ENCODE measurements around the gene HEG1.

Gene HEG1

DNA sequence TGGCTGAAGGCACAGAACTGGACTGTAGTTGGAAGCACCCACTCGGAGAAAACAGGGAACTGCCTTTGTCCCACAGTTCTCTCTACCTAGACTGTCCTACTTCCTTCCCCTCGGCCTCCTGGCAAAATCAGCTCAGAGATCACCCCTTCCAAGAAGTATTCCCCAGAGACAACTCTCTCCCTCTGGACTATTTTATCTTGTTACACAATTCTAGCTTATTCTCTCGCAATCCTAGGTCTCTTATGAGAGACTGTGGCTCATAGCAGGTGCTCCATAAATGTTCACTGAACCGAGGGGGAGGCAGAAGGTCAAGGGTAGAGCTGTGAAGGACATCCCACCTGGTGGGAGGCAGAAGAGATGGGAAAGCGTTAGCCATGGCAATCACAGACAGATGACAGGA, 10.6 kb downstream of the HEG1 start:
- DNase-seq, result no peak

DNA sequence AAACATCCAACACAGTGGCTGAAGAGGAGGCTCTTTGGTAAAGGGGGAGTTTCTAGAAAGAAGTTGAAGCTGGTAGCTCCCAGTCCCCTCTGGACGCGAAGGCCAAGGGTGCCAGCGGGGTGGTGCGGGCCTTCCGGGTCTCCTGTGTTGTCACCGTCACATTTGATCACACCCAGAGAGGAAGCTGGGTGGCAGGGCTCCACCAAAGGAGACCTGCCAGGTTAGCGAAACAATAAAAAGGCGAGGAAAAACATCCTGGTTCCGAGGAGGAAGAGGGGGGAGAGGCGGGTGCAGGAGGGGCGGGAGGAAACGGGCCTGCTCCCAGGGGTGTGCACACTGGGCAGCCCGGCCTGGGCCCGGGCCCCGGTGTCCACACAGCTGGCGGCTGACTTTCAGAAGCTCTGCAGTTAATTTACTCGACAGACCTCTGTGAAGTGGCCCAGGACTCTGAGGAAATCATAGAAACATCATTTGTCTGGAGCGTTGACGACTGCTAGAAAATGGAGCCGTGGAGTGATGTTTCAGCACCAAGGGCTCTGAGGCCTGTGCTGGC, 12.1 kb downstream of the HEG1 start:
- DNase-seq, result no peak

DNA sequence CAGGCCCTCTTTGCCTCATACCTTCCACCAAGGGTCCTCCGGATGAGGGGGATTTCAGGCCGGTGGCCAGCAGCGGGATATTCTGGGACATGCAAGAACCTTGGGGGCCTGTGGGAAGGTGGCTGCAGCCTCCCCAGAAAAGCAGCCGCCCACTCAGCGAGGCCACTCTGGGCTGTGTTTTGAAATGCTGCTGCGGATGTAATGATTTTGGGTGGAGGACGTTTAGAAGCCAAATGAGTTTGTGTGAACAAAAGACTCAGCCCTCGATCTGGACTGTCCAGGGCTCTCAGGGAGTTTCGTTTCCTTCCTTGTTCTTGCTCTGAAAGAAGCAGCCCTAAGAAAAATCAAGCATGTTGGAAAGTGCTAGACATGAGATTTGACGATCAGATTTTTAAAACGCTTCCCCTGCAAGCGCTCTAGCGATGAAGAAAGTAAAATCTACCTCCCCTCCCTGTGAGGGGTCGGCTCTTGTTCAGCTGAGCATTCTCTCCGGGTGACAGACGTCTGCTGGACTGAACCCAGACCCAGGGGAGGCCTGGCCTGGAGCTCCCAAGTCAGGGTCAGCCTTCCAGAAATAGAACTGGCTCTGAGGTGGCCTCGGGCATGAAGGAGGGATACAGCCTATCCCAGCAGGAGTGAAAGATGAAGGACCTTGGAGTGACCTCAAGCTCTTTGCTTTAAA, 12.9 kb downstream of the HEG1 start:
- DNase-seq, result no peak

- peak; percentile 34 for DNase-seq
Measured at GRCh38 chr3:125039131-125040100, 16.4 kb downstream of the HEG1 start.

DNA sequence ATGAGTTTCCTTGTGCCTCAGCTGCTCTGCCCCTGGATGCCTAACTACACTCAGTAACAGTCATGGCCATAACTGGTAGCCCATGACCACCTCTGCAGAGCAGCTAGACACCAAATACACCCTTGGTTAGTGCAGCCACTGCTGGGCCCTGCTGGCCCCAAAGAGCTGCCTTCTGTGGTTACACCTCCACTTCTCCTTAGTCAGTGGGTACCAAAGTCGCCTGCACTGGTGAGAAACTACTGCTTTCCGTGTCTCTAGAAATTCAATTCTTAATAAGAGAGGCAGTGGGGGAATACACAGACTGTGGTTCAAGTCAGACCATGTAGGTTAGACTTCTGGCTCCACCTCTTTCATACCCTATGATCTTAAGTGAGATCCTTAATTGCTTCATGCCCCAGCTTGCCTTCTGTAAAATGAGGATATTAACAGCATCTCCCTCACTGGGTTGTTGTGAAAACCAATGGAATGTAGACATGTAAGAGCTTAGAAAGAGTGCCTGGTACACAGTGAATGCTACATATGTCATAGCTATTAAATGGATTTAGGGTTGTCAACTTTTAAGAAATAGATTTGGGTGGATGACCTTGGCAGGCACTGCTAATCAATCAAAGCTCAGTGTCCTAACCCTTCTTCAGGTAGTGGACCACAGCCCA, 18.2 kb downstream of the HEG1 start:
- DNase-seq, result no peak

GRCh38 chr3:125035217-125035616, 20.6 kb downstream of the HEG1 start:
- no peak for DNase-seq

- no peak for DNase-seq
Measured at GRCh38 chr3:125033616-125034015, 22.2 kb downstream of the HEG1 start.

DNA sequence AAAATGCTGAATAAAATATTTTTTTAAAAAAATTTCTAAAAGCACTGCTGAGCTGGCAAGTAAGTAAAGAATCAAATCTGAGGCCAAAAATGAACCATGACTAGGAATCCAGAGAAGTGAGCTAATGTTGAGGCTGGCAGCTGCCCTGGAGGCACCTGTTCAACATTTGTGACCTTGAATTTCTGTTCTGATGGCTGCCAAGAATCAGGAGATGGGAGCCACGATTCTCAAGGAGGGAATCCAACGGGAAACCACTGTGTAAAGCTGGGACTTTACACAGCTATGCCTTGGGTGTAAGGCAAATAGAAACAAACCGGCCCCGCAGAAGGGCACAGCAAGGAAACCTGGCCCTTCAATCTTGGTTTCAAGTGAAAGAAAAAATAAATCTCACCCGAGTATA, 22.7 kb downstream of the HEG1 start:
- DNase-seq, result no peak

DNA sequence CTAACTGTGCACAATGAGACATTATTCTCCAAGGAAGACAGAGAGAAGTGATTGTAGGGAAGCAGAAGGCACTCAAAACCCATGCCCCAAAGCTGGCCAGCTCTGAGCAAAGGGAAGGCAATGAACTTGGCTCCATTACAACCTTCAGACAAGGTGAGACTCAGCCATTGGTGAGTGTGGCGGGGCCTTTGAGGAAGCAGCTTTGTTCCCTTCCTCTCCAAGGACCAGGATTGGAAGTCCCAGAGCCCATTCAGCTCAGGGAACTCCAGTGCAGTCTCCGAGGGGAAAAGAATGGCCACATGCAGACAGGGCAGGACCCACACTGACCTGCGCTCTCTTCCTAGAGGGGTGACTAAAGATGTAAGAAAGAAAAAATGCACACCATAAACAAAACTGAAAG, 23.1 kb downstream of the HEG1 start:
- no peak for DNase-seq

DNA sequence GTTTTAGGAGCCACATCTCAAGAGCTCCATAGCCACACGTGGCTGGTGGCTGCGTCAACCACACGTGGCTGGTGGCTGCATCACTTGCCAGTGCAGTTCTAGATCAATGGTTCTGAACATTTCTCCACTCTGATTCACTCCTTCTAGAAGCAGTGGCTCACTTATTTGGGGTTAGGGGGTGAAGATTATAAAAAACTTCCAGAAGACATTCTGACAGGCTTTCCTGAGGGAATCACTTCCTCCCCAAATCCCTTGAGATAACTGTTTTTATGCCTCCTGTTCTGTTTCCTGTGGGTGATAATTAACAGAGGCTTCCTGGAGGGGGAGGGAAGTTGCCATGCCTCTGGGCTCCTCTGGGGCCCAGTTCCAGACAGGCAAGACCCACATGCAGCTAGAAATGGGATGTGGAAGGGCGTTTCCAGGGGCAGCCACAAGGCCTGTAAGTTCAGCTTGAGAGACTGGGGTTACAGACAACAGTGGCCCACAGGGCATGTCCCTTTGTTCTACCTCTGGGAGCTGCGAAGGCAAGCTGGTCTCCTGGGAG, 23.6 kb downstream of the HEG1 start:
- DNase-seq, result peak; percentile 49

GRCh38 chr3:125031544-125031943, 24.3 kb downstream of the HEG1 start:
- DNase-seq, result no peak

DNA sequence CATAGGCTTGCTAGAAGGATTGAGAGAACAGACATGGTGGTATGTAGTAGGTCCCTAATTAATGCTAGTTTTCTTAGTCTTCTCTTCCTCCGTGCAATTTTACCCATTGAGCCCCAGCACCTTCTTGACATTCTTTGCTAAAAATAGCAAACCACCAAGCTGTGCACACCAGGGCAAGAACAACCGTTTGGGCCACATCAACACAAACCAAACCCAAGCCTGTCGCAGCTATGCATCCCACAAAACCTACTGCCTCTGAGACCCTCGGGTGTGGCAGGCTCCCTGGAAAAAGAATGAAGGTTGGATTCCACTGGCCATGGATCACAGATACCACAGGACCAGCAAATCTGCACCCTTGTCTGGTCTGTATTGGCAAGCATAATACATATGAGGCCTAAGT, 27.1 kb downstream of the HEG1 start:
- no peak for DNase-seq

DNA sequence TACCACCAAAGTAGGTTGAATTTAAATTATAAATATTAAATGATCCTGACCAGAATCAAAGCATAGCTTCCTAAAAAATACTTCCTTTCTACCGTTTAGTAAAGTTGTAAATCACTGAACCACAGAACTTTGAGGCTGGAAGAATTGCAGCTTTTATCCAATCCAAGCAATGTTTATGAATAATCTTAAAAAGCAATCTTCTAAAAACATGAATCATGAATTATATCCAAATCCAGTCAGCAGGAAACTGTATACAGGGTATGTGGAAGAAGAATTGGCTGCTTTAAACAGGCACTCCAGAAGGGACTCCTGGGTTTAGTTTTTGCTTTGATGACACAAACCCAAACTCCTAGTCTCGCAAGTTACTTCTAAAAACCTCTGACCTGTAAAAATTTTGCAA, 30.2 kb downstream of the HEG1 start:
- DNase-seq, result peak; percentile 24

GRCh38 chr3:125024817-125025216, 31.0 kb downstream of the HEG1 start:
- DNase-seq, result no peak

DNA sequence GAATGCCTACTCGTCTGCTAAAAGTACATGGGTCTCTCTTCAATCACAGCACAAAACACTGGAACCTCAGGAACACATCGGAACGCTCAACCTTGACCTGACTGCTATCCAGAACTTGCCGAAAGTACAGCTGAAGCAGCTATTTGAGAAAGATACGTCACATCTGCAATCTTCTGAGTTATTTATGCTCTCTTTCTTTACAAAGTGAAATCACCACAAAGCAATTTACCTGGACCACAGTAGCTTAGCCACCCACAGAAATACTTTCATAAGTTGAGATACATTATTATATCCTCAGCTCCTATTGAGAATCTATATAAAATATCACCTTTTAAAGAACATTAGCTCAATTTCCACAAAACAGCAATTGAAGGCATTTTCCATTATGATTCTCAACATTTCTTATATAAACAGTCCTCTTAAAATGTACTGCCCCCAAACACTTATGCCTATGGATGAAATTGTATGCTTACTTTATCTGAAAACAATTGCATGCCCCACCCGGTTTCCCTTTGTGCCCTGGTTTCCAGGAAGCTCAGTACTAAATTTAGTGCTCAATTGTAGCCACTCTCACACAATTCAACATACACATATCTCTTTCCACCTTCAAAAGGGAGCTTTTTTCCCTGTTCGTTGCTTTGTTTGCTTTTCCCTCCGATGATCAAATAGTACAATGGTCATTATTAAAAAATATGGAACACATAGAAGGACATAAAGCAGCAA, 31.8 kb downstream of the HEG1 start:
- DNase-seq, result no peak

DNA sequence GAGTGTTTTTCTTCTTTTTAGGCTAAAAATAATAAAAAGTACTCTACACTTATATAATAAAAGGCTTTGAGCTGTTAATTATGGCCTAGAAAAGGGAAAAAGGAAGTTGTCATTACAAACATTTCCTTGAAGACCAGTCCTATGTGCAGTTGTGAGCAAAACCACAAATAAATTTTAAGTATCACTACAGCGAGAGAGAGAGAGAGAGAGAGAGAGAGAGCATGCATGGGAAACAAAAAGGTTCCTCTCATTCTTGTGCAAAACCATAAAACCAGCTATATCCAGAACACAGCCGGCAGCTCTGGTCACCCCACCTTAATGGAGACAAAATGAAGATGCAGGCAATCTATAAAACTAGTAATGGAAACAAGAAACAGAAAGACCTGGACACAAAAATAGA, 33.6 kb downstream of the HEG1 start:
- no peak for DNase-seq

DNA sequence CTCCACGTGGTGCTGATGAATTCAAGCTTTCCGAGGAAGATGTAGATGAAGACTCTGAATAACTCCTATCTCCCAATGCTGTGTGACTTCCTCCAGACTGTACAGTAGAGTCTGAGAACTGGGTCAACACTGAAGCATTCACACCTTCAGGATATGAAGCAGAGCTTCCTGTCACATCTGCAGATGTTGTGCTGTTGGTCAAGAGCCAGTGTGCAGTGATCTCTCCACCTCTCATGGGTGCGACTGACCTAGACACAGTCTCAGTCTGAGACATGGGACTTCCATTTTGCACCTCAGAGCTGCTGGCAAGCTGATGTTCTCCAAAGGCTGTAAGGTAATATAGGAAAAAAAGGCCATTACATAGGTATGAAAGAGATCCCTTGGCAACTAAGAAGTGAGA, 36.5 kb downstream of the HEG1 start:
- no peak for DNase-seq

- no peak for DNase-seq
Measured at GRCh38 chr3:125017406-125017805, 38.4 kb downstream of the HEG1 start.

DNA sequence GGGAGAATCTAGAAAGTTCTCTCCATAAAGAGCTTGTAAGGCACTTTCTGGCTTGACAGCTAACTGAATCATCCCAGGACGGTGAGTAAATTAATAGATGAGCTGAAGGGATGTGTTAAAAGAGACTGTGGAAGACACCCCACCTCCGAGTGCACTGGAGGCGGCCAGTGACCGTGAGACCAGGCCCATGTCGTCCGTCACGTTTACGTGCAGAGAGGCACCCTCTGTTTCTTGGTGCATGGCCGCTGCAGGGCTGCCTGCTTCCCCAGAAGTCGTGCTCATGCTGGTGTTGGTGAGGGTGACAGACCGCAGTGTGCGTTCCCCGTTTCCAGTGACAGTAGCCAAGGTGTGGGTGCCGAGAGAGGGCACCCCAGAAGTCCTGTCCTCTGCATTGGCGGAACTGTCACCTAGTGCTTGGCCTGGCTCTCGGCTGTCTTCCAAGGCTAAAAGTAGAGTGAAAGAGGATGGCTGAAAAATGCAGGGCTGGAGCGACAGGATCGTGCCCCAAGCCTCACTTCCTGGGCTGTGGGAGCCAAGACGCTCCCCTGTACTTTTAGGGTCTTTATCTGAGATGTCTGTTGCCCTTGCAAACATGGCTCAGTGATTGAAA, 41.1 kb downstream of the HEG1 start:
- DNase-seq, result no peak

DNA sequence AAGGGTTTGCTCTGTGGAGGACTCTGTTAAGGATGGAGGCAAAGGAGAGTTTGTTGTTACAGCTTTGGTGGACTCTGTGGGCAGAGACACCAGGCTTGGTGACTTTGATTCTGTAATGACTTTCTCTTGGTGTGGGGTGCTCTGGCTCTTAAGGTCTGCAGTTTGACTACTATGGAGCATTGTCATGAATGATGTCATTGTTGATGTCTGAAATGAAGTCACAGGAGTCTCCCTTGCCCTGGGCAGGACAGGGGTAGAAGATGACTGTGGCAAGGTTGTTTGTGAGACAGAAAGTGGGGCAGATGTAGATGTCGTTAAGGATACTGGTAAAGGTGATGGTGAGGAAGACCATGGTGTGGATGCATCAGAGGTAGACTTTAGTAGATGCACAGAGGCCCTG, 42.7 kb downstream of the HEG1 start:
- DNase-seq, result no peak

DNA sequence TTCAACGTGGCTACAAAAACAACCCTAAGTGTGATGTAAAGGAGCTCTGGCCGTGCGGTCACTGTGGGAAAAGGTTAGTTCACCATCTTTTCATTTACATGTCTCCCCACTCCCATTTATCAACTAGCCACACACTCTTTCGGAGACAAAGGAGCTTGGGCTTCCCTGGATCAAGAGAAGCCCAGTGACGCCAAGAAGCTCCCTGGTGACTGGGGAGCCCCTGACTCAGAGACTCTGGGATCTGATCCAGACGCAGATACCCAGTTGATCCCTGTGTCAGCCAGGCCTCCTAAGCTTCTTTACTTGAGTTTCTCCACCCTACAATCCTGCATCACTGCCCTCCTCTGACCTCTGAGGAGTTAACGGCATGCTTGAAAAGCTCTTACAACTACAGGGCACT, 43.9 kb downstream of the HEG1 start:
- no peak for DNase-seq

DNA sequence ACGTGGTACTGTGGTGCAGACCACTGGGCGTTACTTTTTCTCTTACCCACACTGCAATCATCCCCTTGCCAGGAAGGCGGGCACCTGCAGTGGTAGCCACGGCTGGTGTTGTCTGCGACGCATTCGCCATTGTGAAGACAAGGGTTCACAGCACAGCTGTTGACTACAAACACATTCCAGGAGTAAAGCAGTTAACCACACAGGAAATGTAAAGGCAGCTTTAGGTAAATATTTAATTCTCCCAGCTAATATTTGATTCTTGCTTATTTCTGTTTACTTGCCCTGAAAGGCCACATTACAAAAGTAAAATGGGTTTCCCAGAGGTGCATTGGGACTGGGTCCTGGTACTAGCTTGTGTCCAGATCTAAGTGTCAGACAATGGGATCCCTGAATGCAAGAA, 45.4 kb downstream of the HEG1 start:
- DNase-seq, result no peak

Data from fibroblast of skin of abdomen (primary cell).